Lower leg skin (tissue), 4 donors: ENCODE data around the gene NR4A1. TPM values are rescaled to one million over a fixed set of nuclear protein-coding genes. Genes with fewer than 3 reads are reported as not detected.

ENCODE experiments used
- DNase-seq, 2 donors: peaks; one replicate each; pipeline ENCODE4 v3.0.0-alpha.2; 2019; ENCODE audit warnings: low spot score in 2 of 2
- H3K4me3 ChIP-seq: fragments of 200-600 bp; sonication (generic); 2 replicates; pipeline ENCODE4 v1.5.1; 2017; ENCODE audit warnings: mild to moderate bottlenecking, low read depth; ENCODE audit not compliant: poor library complexity, severe bottlenecking
- POLR2A ChIP-seq, 2 donors: fragments of 450-650 bp; IDR thresholded peaks; one replicate each; pipeline ENCODE4 v1.6.1; 2016 to 2017; ENCODE audit warnings: antibody characterized with exemption in 2 of 2, mild to moderate bottlenecking in 1 of 2, moderate library complexity in 1 of 2
- WGBS, 2 donors: methylation state at CpG; one replicate each; pipeline ENCODE4 v1.1.5; 2018; 5-methylcytosine and 5-hydroxymethylcytosine counted together
- intact Hi-C: fragments of 100-400 bp; cut with DNase I; formaldehyde crosslinking; loops from one replicate; pipeline ENCODE4 v1.15.0; 2023; ENCODE audit warnings: low total_unique reads
- total RNA-seq, 4 donors: library from RNA; depleted of rRNA; stranded (reverse); fragments of >200 nt; gene quantifications; one replicate each; pipeline ENCODE4 v1.1.0, GENCODE V29; 2016
- TF ChIP-seq, protein P1 (sequence below), 3 donors: fragments of 450-650 bp; IDR thresholded peaks; one replicate each; pipeline ENCODE4 v1.5.1; 2016; ENCODE audit warnings: antibody characterized with exemption in 3 of 3, mild to moderate bottlenecking in 3 of 3, moderate library complexity in 2 of 3

NR4A1 gene
- total RNA-seq, 4 donors from 2014 or later = 28.7 to 121 (median 105) TPM

DNA sequence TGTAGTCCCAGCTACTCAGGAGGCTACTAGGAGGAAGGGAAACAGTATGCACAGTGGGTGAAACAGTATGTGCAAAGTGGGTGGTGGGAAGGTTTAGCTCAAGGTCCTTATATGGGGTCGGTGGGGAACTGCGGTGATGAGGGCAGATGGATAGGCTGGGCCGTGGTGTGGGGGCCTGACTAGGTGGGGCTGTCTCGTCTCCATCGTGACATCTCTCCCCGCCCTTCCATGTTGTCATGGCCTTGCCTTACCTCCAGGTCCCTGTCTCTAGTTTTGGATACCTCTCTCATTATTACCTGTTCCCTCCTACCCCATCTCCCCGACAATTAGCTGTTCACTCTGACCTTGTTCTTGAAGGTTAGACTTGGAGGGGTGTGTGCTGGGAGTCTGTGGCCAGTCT, 4.4 kb upstream of the NR4A1 start:
- no peak for DNase-seq
- intact Hi-C loops = no loop called here
- H3K4me3 ChIP-seq = no peak overlapping the region
- 89 to 90% methylated on average over 7 of the region's 7 CpGs for WGBS, 2 donors
- TF ChIP-seq POLR2A (IDR thresholded peaks at IDR 0.05) = no peak
- TF ChIP-seq, protein P1, sequence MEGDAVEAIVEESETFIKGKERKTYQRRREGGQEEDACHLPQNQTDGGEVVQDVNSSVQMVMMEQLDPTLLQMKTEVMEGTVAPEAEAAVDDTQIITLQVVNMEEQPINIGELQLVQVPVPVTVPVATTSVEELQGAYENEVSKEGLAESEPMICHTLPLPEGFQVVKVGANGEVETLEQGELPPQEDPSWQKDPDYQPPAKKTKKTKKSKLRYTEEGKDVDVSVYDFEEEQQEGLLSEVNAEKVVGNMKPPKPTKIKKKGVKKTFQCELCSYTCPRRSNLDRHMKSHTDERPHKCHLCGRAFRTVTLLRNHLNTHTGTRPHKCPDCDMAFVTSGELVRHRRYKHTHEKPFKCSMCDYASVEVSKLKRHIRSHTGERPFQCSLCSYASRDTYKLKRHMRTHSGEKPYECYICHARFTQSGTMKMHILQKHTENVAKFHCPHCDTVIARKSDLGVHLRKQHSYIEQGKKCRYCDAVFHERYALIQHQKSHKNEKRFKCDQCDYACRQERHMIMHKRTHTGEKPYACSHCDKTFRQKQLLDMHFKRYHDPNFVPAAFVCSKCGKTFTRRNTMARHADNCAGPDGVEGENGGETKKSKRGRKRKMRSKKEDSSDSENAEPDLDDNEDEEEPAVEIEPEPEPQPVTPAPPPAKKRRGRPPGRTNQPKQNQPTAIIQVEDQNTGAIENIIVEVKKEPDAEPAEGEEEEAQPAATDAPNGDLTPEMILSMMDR (IDR thresholded peaks at IDR 0.05) = no peak

DNA sequence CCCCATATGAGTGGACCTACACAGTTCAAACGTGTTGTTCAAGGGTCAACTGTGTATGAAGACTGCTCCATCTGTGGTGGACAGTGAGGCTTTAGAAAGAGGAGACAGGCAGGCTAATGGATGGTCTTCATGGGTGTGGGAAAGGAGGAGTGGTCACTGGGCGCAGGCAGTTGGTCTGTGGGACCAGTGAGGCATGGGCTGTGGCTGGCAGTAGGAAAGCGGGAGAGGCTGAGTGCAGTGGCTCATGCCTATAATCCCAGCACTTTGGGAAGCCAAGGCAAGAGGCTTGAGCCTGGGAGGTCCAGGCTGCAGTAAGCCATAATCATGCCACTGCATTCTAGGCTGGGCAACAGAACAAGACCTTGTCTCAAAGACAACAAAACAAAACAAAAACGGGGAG, 2.0 kb upstream of the NR4A1 start:
- no peak overlapping the region for H3K4me3 ChIP-seq
- WGBS, 2 donors = 72 to 78% methylated on average over 4 of the region's 4 CpGs
- no peak for DNase-seq
- intact Hi-C loops = no loop called here
- TF ChIP-seq POLR2A (IDR thresholded peaks at IDR 0.05) = no peak
- TF ChIP-seq, protein P1 (IDR thresholded peaks at IDR 0.05) = no peak

DNA sequence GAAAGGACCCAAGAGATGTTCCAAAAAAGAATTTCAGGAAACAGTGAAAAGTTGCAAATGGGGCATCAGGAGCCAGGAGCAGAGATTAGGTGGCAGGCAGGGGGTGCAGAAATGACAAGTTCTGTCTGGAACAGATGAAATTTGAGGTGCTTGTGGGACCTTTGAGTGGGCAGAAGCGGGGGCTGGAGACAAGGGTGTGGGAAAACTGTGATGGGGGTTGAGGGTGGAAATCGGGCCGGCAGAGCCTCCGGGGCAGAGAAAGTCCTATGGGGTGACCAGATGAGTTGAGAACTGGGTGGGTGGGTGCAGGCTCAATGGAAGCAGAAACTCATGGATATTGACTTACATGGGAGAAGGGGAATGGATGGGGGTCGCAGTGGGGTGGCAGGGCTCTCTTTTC, 1.6 kb upstream of the NR4A1 start:
- no peak for TF ChIP-seq POLR2A (IDR thresholded peaks at IDR 0.05)
- TF ChIP-seq, protein P1 (IDR thresholded peaks at IDR 0.05) = no peak
- intact Hi-C loops = no loop called here
- 85 to 92% methylated on average over 5 of the region's 5 CpGs for WGBS, 2 donors
- no peak for DNase-seq
- H3K4me3 ChIP-seq = no peak overlapping the region

DNA sequence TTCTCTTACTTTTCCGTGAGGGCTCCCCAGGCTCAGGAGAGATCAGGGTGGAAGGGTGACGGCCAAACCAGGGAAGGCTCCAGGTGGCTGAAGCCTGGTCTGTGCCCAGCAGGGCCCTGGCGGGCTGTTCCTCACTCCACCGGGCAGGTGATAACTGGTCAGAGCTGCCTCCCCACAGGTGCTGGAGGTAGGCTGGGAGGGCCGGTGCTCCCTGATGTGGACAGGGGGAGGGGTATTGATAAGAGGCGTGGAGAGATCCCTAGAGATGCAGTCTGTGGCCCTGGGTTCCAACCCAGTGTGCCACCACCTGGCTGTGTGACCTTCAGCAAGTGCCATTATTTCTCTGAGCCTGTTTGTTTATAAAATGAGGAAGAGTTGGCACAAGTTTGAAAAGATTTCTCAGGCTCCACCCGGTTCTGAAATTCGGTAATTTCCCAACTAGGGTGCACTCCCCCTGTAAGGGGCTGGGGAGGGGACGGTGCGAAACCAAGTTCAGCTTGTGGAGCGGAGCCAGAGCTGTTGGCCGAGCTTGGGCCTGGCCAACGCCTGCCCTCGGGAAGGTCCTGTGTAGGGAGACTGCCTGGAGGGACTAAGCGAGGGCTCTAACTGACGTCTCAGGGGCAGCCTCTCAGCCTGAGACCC, 1.0 kb upstream of the NR4A1 start:
- whole genome bisulfite sequencing, 2 donors = 30 to 38% methylated on average over 12 to 15 of the region's 16 CpGs
- TF ChIP-seq, protein P1 (IDR thresholded peaks at IDR 0.05) = no peak
- no peak for TF ChIP-seq POLR2A (IDR thresholded peaks at IDR 0.05)
- intact Hi-C loops = no loop called here
- peak overlapping the region; percentile 41 for H3K4me3 ChIP-seq
- peak in 1 of 2 donors; percentile 94 for DNase-seq

DNA sequence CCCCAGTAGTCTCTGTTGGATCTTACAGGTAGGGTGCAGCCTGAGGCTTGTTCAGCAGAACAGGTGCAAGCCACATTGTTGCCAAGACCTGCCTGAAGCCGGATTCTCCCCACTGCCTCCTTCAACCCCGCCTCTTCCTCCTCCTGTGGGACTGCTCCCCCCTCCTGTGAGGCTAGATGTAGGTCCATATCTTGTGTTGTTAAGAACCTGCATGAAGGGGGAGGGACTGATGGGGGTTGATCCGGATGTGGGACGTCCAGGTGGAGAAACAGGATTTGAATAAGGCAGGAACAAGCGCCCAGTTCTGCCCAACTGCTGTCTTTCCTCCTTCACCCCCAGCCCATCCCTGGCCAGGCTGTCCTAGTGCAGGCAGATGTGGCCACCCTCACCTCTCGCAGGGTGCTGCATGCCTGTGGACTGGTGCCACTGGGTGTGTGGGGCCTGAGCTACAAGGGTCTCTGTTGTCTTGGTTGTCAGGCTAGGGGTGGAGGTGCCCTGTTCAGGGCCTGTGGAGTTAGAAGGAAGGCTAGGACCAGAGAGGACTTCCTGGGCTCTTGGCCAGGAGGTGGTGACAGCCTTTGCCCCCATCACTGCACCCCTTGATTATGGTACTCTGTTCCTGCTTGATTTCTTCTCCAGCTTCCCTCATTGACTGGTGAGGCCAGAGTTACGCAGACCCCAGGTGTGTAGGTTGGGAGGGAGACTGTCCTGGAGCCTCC, 1.4 kb downstream of the NR4A1 start:
- 47 to 49% methylated on average over 7 of the region's 7 CpGs for WGBS, 2 donors
- DNase-seq = no peak
- TF ChIP-seq POLR2A (IDR thresholded peaks at IDR 0.05) = no peak
- TF ChIP-seq, protein P1 (IDR thresholded peaks at IDR 0.05) = no peak
- intact Hi-C loops = no loop called here
- peak overlapping the region; percentile 40 for H3K4me3 ChIP-seq
